OCI-LY7 (cell line): Measurements from ENCODE around the gene ZNF423. TPM values are rescaled to one million over a fixed set of nuclear protein-coding genes. Genes with fewer than 3 reads are reported as not detected.

Experiments
- BruUV-seq: library from RNA; stranded (reverse); fragments of 400-500 nt; replicated peaks from 2 replicates; lab custom pipeline; 2021; lab: Mats Ljungman, UMichigan
- CTCF ChIA-PET: fragments of 300-600 bp; sonication (Branson Sonifier 250); formaldehyde crosslinking; loops from one replicate; lab custom pipeline; 2022; ENCODE audit warnings: antibody characterized with exemption; ENCODE audit not compliant: unreplicated experiment; lab: Charles Lee
- POLR2A ChIA-PET: fragments of 300-600 bp; sonication (Branson Sonifier 250); formaldehyde crosslinking; loops from one replicate; lab custom pipeline; 2022; ENCODE audit warnings: antibody characterized with exemption; lab: Charles Lee
- DNase-seq: peaks from one replicate; pipeline ENCODE4 v3.0.0-alpha.2; 2015; ENCODE audit warnings: low spot score
- H2AFZ ChIP-seq: fragments of 200-600 bp; sonication (generic), shearing (Covaris generic); 2 replicates; pipeline ENCODE4 v1.6.1; 2014; ENCODE audit warnings: mild to moderate bottlenecking, antibody characterized with exemption, low read length, moderate library complexity
- H3K27ac ChIP-seq: fragments of 200-600 bp; sonication (generic); 2 replicates; pipeline ENCODE4 v1.5.1; 2014; ENCODE audit warnings: mixed run types, low read depth, mild to moderate bottlenecking, moderate library complexity, low read length, inconsistent platforms; ENCODE audit not compliant: poor library complexity, severe bottlenecking
- H3K36me3 ChIP-seq: fragments of 200-600 bp; sonication (generic); 2 replicates; pipeline ENCODE4 v1.6.1; 2014; ENCODE audit warnings: mild to moderate bottlenecking, antibody characterized with exemption, low read length, moderate library complexity, mixed read lengths; ENCODE audit not compliant: insufficient read depth
- H3K4me1 ChIP-seq: fragments of 200-600 bp; sonication (generic); 2 replicates; pipeline ENCODE4 v1.5.1; 2014; ENCODE audit warnings: mild to moderate bottlenecking, low read length; ENCODE audit not compliant: insufficient read depth, poor library complexity, severe bottlenecking
- H3K4me2 ChIP-seq: fragments of 200-600 bp; sonication (generic); 2 replicates; pipeline ENCODE4 v1.6.1; 2014; ENCODE audit warnings: mild to moderate bottlenecking, low read length
- H3K4me3 ChIP-seq: fragments of 200-600 bp; sonication (generic); 2 replicates; pipeline ENCODE4 v1.5.1; 2014; ENCODE audit warnings: mild to moderate bottlenecking, low read depth, low read length; ENCODE audit not compliant: poor library complexity, severe bottlenecking
- H3K79me2 ChIP-seq: fragments of 200-600 bp; sonication (generic); 2 replicates; pipeline ENCODE4 v1.6.1; 2016; ENCODE audit warnings: low read depth, mild to moderate bottlenecking, low read length, moderate library complexity, mixed read lengths; ENCODE audit not compliant: insufficient read depth
- H3K9me2 ChIP-seq: fragments of 200-600 bp; sonication (generic); 2 replicates; pipeline ENCODE4 v1.6.1; 2016; ENCODE audit warnings: mild to moderate bottlenecking, low read length, mixed read lengths; ENCODE audit not compliant: insufficient read depth
- H3K9me3 ChIP-seq: fragments of 200-600 bp; sonication (generic); 2 replicates; pipeline ENCODE4 v1.6.1; 2014; ENCODE audit warnings: mild to moderate bottlenecking, mixed run types, low read length, mixed read lengths
- H4K20me1 ChIP-seq: fragments of 200-600 bp; sonication (generic); 2 replicates; pipeline ENCODE4 v1.6.1; 2014; ENCODE audit warnings: mild to moderate bottlenecking, antibody characterized with exemption, low read length, moderate library complexity, mixed read lengths; ENCODE audit not compliant: insufficient read depth
- CTCF ChIP-seq: fragments of 200-600 bp; sonication (generic); conservative IDR thresholded peaks from 2 replicates; pipeline ENCODE4 v1.5.1; 2014; ENCODE audit warnings: mild to moderate bottlenecking, antibody characterized with exemption, low read length, moderate library complexity, mixed read lengths
- EZH2phosphoT487 ChIP-seq: fragments of 200-600 bp; sonication (generic); IDR thresholded peaks from 2 replicates; pipeline ENCODE4 v1.6.1; 2018; ENCODE audit warnings: low read depth, borderline replicate concordance, mild to moderate bottlenecking, mixed run types, antibody characterized with exemption, low read length, moderate library complexity, mixed read lengths
- intact Hi-C: fragments of 100-400 bp; cut with micrococcal nuclease; formaldehyde crosslinking; loops from one replicate; pipeline ENCODE4 v1.10.0; 2022; ENCODE audit not compliant: unreplicated experiment
- total RNA-seq, 2 experiments: library from RNA; depleted of rRNA in 1 of 2; stranded (reverse); fragments of >200 nt in 1 of 2; shearing (Covaris generic) in 1 of 2; gene quantifications; 2 replicates each; pipeline ENCODE4 v1.2.3, GENCODE V29; 2014 to 2022

ZNF423 gene
- total RNA-seq, 2 experiments from 2014 or later: 0.09 to 0.13 TPM

GRCh38 chr16:49654425-49654824 lies 201.5 kb downstream of the ZNF423 start:
- Histone ChIP-seq H3K9me3 (no peaks in the 10 kb centered on the region), H2AFZ (no peak overlapping the region), H3K9me2 (no peaks in the 10 kb centered on the region), H3K27ac (no peak overlapping the region), H3K4me2 (no peak overlapping the region), H3K79me2 (no peaks in the 10 kb centered on the region), H3K4me3 (no peak overlapping the region), H4K20me1 (no peaks in the 10 kb centered on the region), H3K4me1 (no peaks in the 10 kb centered on the region), H3K36me3 (no peaks in the 10 kb centered on the region)
- BruUV-seq: no TSS peak
- intact Hi-C loops: no loop called here
- POLR2A ChIA-PET: no interaction called here
- TF ChIP-seq CTCF (no peak), EZH2phosphoT487 (no peak)
- CTCF ChIA-PET: no interaction called here
- no peak for DNase-seq

- H4K20me1 ChIP-seq: no peaks in the 10 kb centered on the region
- H3K27ac ChIP-seq: no peak overlapping the region
- H2AFZ ChIP-seq: no peak overlapping the region
- no peaks in the 10 kb centered on the region for H3K9me3 ChIP-seq
- no peak for DNase-seq
- no peaks in the 10 kb centered on the region for H3K36me3 ChIP-seq
- no TSS peak for BruUV-seq
- ChIA-PET POLR2A (interaction anchor here (0.7 kb wide), 1 partner anchor 1175 kb away, joined by 3 read pairs; no protein-coding TSS in a partner anchor), CTCF (no interaction called here)
- H3K4me3 ChIP-seq: no peak overlapping the region
- intact Hi-C loops: no loop called here
- no peaks in the 10 kb centered on the region for H3K4me1 ChIP-seq
- no peak overlapping the region for H3K4me2 ChIP-seq
- TF ChIP-seq CTCF (no peak), EZH2phosphoT487 (no peak)
- H3K9me2 ChIP-seq: no peaks in the 10 kb centered on the region
- H3K79me2 ChIP-seq: no peaks in the 10 kb centered on the region
Measured at GRCh38 chr16:49653577-49653976, 202.3 kb downstream of the ZNF423 start.

- H3K4me1 ChIP-seq: no peaks in the 10 kb centered on the region
- H4K20me1 ChIP-seq: no peaks in the 10 kb centered on the region
- no peak overlapping the region for H3K27ac ChIP-seq
- POLR2A ChIA-PET: interaction anchor here (0.7 kb wide), 1 partner anchor 1175 kb away, joined by 3 read pairs; no protein-coding TSS in a partner anchor
- no peak for DNase-seq
- no TSS peak for BruUV-seq
- intact Hi-C loops: no loop called here
- H3K79me2 ChIP-seq: no peaks in the 10 kb centered on the region
- no peaks in the 10 kb centered on the region for H3K9me2 ChIP-seq
- CTCF ChIA-PET: no interaction called here
- no peak overlapping the region for H3K4me3 ChIP-seq
- H3K9me3 ChIP-seq: no peaks in the 10 kb centered on the region
- H2AFZ ChIP-seq: no peak overlapping the region
- TF ChIP-seq CTCF (no peak), EZH2phosphoT487 (no peak)
- no peak overlapping the region for H3K4me2 ChIP-seq
- H3K36me3 ChIP-seq: no peaks in the 10 kb centered on the region
Measured at GRCh38 chr16:49653173-49653570, 202.7 kb downstream of the ZNF423 start.
